H9 (cell line): ENCODE data around the gene ARHGAP26. TPM values are rescaled to one million over a fixed set of nuclear protein-coding genes. Genes with fewer than 3 reads are reported as not detected.

Experiments
- DNase-seq: peaks from one replicate; pipeline ENCODE4 v3.0.0-alpha.2; 2017
- H2AFZ ChIP-seq: one replicate; pipeline ENCODE4 v1.6.1; 2013; ENCODE audit warnings: mild to moderate bottlenecking, low read length, control low read depth, moderate library complexity
- H2AK5ac ChIP-seq: 2 replicates; pipeline ENCODE4 v1.6.1; 2013; ENCODE audit warnings: low read length, control low read depth, mixed read lengths; ENCODE audit not compliant: insufficient read length
- H2BK120ac ChIP-seq: one replicate; pipeline ENCODE4 v1.6.1; 2013; ENCODE audit warnings: low read depth, mild to moderate bottlenecking, low read length, control low read depth, inconsistent platforms; ENCODE audit not compliant: poor library complexity, severe bottlenecking
- H2BK12ac ChIP-seq: 2 replicates; pipeline ENCODE4 v1.6.1; 2013; ENCODE audit warnings: low read length, control low read depth, mixed read lengths, low read depth; ENCODE audit not compliant: insufficient read length
- H2BK15ac ChIP-seq: 2 replicates; pipeline ENCODE4 v1.6.1; 2013; ENCODE audit warnings: low read depth, low read length, control low read depth
- H2BK20ac ChIP-seq: one replicate; pipeline ENCODE4 v1.6.1; 2013; ENCODE audit warnings: low read depth, mild to moderate bottlenecking, low read length, control low read depth, inconsistent platforms; ENCODE audit not compliant: poor library complexity, severe bottlenecking
- H2BK5ac ChIP-seq: 2 replicates; pipeline ENCODE4 v1.6.1; 2013; ENCODE audit warnings: low read length, control low read depth, mixed read lengths; ENCODE audit not compliant: insufficient read length
- H3K14ac ChIP-seq: 2 replicates; pipeline ENCODE4 v1.6.1; 2013; ENCODE audit warnings: low read length, control low read depth; ENCODE audit not compliant: insufficient read depth
- H3K18ac ChIP-seq: 2 replicates; pipeline ENCODE4 v1.6.1; 2013; ENCODE audit warnings: low read depth, mild to moderate bottlenecking, mixed read lengths, low read length, control low read depth; ENCODE audit not compliant: insufficient read length
- H3K23ac ChIP-seq: 2 replicates; pipeline ENCODE4 v1.6.1; 2013; ENCODE audit warnings: low read length, control low read depth, mixed read lengths, low read depth; ENCODE audit not compliant: insufficient read length
- H3K23me2 ChIP-seq: 2 replicates; pipeline ENCODE4 v1.6.1; 2013; ENCODE audit warnings: low read depth, mild to moderate bottlenecking, mixed read lengths, low read length, control low read depth; ENCODE audit not compliant: insufficient read length, poor library complexity, severe bottlenecking
- H3K27ac ChIP-seq: 2 replicates; pipeline ENCODE4 v1.5.1; 2013; ENCODE audit warnings: low read length, control low read depth, mixed read lengths, low read depth; ENCODE audit not compliant: insufficient read length
- H3K27me3 ChIP-seq: 2 replicates; pipeline ENCODE4 v1.6.1; 2013; ENCODE audit warnings: low read length, control low read depth, inconsistent platforms; ENCODE audit not compliant: insufficient read depth
- H3K4ac ChIP-seq: 2 replicates; pipeline ENCODE4 v1.6.1; 2013; ENCODE audit warnings: low read depth, mild to moderate bottlenecking, control low read depth, inconsistent platforms, low read length, moderate library complexity
- H3K4me1 ChIP-seq: 2 replicates; pipeline ENCODE4 v1.6.1; 2013; ENCODE audit warnings: low read length, control low read depth, inconsistent platforms; ENCODE audit not compliant: insufficient read depth
- H3K4me2 ChIP-seq: 2 replicates; pipeline ENCODE4 v1.6.1; 2013; ENCODE audit warnings: low read length, control low read depth, mixed read lengths; ENCODE audit not compliant: insufficient read length, insufficient read depth
- H3K56ac ChIP-seq: 2 replicates; pipeline ENCODE4 v1.6.1; 2013; ENCODE audit warnings: low read depth, mild to moderate bottlenecking, mixed read lengths, low read length, control low read depth; ENCODE audit not compliant: insufficient read length
- H3K79me1 ChIP-seq: 2 replicates; pipeline ENCODE4 v1.6.1; 2013; ENCODE audit warnings: low read depth, mild to moderate bottlenecking, moderate library complexity, low read length, control low read depth, inconsistent platforms; ENCODE audit not compliant: insufficient read depth, poor library complexity, severe bottlenecking
- H3K79me2 ChIP-seq: 2 replicates; pipeline ENCODE4 v1.6.1; 2013; ENCODE audit warnings: low read length, control low read depth, inconsistent platforms; ENCODE audit not compliant: insufficient read depth
- H3K9ac ChIP-seq: 2 replicates; pipeline ENCODE4 v1.6.1; 2013; ENCODE audit warnings: low read length, control low read depth, mixed read lengths; ENCODE audit not compliant: insufficient read length; ENCODE audit errors: extremely low read depth
- H3K9me3 ChIP-seq: one replicate; pipeline ENCODE4 v1.6.1; 2013; ENCODE audit warnings: low read depth, low read length, inconsistent platforms; ENCODE audit not compliant: control insufficient read depth
- H3T11ph ChIP-seq: one replicate; pipeline ENCODE4 v1.6.1; 2013; ENCODE audit warnings: mild to moderate bottlenecking, low read length, control low read depth, inconsistent platforms
- H4K20me1 ChIP-seq: one replicate; pipeline ENCODE4 v1.6.1; 2013; ENCODE audit not compliant: control insufficient read depth, insufficient read length, insufficient read depth
- H4K5ac ChIP-seq: 2 replicates; pipeline ENCODE4 v1.6.1; 2013; ENCODE audit warnings: low read depth, mild to moderate bottlenecking, mixed read lengths, low read length, control low read depth; ENCODE audit not compliant: insufficient read length
- H4K8ac ChIP-seq: replicated peaks from 2 replicates; pipeline ENCODE4 v1.6.1; 2013; ENCODE audit warnings: low read length, control low read depth, mixed read lengths, low read depth; ENCODE audit not compliant: insufficient read length
- H4K91ac ChIP-seq: 2 replicates; pipeline ENCODE4 v1.6.1; 2013; ENCODE audit warnings: low read depth, mild to moderate bottlenecking, moderate library complexity, mixed read lengths, low read length, control low read depth; ENCODE audit not compliant: insufficient read length
- H3K27ac Mint-ChIP-seq, 3 experiments: 2 replicates in 2 of 3; 3 replicates in 1 of 3; pipeline ENCODE4 v1.8.0; 2020 to 2021; ENCODE audit warnings: mixed read lengths in 3 of 3, mild to moderate bottlenecking in 1 of 3, moderate library complexity in 1 of 3
- H3K27me3 Mint-ChIP-seq: 2 replicates; pipeline ENCODE4 v1.8.0; 2021; ENCODE audit warnings: low read depth, mild to moderate bottlenecking, moderate library complexity, mixed read lengths
- H3K36me3 Mint-ChIP-seq, 3 experiments: 2 replicates in 2 of 3; 3 replicates in 1 of 3; pipeline ENCODE4 v1.8.0; 2020 to 2021; ENCODE audit warnings: low read depth in 3 of 3, mixed read lengths in 3 of 3; ENCODE audit not compliant: insufficient read depth in 1 of 3
- H3K4me1 Mint-ChIP-seq, 2 experiments: 2 replicates each; pipeline ENCODE4 v1.8.0; 2020; ENCODE audit warnings: mixed read lengths in 2 of 2
- H3K4me3 Mint-ChIP-seq, 2 experiments: 2 replicates in 1 of 2; 3 replicates in 1 of 2; pipeline ENCODE4 v1.8.0; 2020 to 2021; ENCODE audit warnings: mild to moderate bottlenecking in 2 of 2, mixed read lengths in 2 of 2, moderate library complexity in 1 of 2
- H3K9me3 Mint-ChIP-seq, 2 experiments: 2 replicates in 1 of 2; 3 replicates in 1 of 2; pipeline ENCODE4 v1.8.0; 2020; ENCODE audit warnings: mild to moderate bottlenecking in 2 of 2, mixed read lengths in 2 of 2, moderate library complexity in 1 of 2
- WGBS: extraction: QIAGEN DNeasy Blood & Tissue Kit; methylation state at CpG from one replicate; pipeline ENCODE4 v1.1.7; 2013; ENCODE audit warnings: missing lambda C conversion rate, low lambda C conversion rate, mixed read lengths; ENCODE audit not compliant: insufficient read length; ENCODE audit errors: extremely low coverage; 5-methylcytosine and 5-hydroxymethylcytosine counted together
- total RNA-seq: library from RNA; stranded (reverse); gene quantifications from 2 replicates; pipeline ENCODE4 v1.2.1, GENCODE V29; 2021
- TF ChIP-seq, protein P1 (sequence below): fragments of 200-600 bp; sonication (generic); conservative IDR thresholded peaks from 3 replicates; pipeline ENCODE4 v1.8.0; 2021; ENCODE audit warnings: antibody characterized with exemption, mild to moderate bottlenecking

ARHGAP26 gene
- total RNA-seq, 1 experiment from 2014 or later, result 13.8 TPM

DNA sequence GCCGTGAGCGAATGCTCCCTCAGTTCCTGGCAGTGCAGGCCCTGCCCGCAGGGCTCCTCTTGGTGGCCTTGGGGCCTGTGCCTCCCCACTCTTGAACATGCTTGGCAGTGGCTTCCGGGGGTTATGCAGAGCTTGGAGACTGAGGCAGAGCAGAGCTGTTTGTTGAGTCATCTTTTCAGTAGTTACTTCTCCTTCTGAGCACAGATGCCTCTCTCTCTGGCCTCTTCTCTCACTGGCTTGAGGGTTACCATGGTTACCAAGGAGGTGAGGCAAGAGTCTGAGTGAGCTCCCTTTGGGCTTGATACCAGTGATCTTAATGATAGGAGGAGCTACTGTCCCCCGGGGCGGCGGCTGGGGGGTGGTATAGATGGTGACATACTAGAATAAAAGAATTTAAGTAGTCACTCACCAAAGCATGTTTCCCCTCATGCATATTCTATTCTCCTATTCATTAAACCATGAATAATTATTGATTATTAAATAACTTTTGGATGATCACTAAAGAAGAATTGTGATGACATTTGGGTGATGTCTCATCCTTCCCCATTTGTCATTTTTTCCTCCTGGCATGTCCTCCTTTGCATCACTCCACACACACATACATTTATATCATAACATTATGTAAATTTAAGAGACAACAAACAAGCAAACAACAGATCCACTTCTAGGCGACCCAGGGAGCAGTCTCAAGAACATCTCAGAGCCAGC is 111.1 kb downstream of the ARHGAP26 start:
- Histone ChIP-seq H3K79me2 (no peaks in the 10 kb centered on the region), H3K14ac (peak overlapping the region; percentile 48; the same call in 1 of the 2 replicates), H3K23ac (no peak overlapping the region), H2BK120ac (no peak overlapping the region), H3K4me1 (peaks cover 4% of the 10 kb centered on the region; the same call in 1 of the 2 replicates), H3K9ac (no peak overlapping the region), H2AFZ (no peak overlapping the region), H4K5ac (no peak overlapping the region), H4K91ac (no peak overlapping the region), H3K4me2 (peak overlapping the region; percentile 36), H3K27ac (no peak overlapping the region), H2BK12ac (no peak overlapping the region), H3K18ac (peak overlapping the region; percentile 18), H2BK15ac (no peak overlapping the region), H3K56ac (no peak overlapping the region), H3T11ph (no peak overlapping the region), H4K20me1 (no peaks in the 10 kb centered on the region), H3K27me3 (no peaks in the 10 kb centered on the region), H2AK5ac (no peak overlapping the region), H3K79me1 (no peaks in the 10 kb centered on the region), H3K9me3 (no peaks in the 10 kb centered on the region), H4K8ac (no peak overlapping the region), H2BK20ac (no peak overlapping the region), H2BK5ac (no peak overlapping the region), H3K4ac (no peak overlapping the region), H3K23me2 (no peaks in the 10 kb centered on the region)
- Mint-ChIP-seq H3K36me3 (peaks cover 0 to 2% (median 0%) of the 10 kb centered on the region in 3 experiments; a peak in 1 of 7 replicates), H3K4me1 (peaks cover 32 to 34% of the 10 kb centered on the region in 2 experiments), H3K27ac (peak overlapping the region; percentile 10 to 85 (median 57); a peak in 3 of 7 replicates), H3K27me3 (no peaks in the 10 kb centered on the region), H3K4me3 (peak overlapping the region in 1 of 2 experiments; percentile 39; a peak in 2 of 5 replicates), H3K9me3 (no peaks in the 10 kb centered on the region)
- TF ChIP-seq, protein P1, sequence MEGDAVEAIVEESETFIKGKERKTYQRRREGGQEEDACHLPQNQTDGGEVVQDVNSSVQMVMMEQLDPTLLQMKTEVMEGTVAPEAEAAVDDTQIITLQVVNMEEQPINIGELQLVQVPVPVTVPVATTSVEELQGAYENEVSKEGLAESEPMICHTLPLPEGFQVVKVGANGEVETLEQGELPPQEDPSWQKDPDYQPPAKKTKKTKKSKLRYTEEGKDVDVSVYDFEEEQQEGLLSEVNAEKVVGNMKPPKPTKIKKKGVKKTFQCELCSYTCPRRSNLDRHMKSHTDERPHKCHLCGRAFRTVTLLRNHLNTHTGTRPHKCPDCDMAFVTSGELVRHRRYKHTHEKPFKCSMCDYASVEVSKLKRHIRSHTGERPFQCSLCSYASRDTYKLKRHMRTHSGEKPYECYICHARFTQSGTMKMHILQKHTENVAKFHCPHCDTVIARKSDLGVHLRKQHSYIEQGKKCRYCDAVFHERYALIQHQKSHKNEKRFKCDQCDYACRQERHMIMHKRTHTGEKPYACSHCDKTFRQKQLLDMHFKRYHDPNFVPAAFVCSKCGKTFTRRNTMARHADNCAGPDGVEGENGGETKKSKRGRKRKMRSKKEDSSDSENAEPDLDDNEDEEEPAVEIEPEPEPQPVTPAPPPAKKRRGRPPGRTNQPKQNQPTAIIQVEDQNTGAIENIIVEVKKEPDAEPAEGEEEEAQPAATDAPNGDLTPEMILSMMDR, result no peak
- WGBS, result no CpG with 5 or more reads among the region's 8 CpGs
- peak; percentile 53 for DNase-seq
